Measurements from ENCODE around the gene MT1F.
"Not testable (repeated sequence)": the region's sequence is repeated elsewhere in the genome, so short reads cannot be mapped to it uniquely, and the experiment has no call there.

The MT1F gene

DNA sequence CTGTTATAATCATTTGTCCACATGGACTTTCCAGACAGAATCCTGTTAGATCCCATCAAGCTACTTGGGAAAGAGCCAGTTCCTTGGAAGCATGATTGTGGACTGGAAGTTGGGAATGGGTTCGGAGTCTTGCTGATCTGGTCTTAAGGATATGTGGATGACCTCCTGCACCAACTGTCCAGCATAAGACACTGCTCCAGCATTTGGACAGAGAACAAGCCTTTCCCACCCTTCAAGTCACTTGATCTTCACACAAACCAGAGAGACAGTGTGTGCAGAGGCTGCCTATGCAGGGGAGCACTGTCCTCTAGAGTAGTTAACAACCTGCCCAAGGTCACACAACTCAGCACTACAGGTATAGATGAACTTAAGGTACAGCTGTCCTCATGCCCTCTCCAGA, 11.9 kb upstream of the MT1F start:
- DNase-seq: no peak

DNA sequence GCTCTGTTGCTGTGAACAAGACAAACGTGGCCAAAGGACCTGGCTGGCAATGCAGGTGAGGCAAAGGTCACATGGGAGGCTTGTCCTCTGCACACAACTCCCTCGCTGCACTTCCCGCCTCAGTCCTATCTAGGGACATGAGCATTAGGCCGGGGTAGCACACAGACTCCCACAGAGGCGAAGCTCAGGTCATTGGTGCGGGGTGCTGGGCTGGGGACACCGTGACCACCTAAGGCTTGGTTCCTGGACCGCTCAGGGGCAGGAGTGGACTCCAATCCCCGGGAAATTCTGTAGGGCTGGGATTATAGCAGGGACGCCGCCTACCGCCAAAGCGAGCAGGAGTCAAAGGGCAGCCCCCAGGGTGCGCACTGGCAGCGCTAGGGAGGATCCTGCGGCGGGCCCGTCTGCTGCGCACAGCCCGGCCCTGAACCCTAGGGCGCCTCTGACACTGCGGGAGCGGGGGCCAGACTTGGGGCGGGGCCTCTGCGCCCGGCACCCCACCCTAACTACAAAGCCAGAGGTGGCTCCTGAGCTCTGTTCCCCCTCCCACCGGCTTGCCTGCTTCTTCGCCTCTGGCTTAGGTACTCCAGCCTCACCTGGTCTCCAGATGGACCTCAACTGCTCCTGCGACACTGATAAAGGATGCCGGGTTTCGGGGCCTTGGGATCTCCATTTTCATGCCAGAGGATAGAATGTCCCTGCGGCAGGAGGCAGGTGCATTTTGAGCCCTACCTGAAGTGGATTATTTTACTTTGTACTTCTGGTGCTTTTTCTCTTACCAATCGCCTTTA, 9.9 kb upstream of the MT1F start:
- no peak for DNase-seq

DNA sequence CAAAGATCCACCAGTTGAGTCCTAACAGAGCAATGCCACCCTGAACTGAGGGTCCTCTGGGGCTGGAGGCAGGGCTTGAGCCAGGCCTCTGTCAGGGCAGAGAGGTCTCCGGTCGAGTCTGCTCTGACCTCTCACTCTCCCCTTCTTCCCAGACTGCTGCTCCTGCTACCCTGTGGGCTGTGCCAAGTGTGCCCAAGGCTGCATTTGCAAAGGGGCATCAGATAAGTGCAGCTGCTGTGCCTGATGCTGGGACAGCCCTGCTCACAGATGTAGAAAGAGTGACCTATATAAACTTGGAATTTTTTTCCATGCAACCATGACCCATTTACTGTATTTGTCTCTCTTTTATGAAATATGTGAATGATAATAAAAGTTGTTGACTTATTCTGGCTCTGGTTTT, 8.5 kb upstream of the MT1F start:
- no peak for DNase-seq

DNA sequence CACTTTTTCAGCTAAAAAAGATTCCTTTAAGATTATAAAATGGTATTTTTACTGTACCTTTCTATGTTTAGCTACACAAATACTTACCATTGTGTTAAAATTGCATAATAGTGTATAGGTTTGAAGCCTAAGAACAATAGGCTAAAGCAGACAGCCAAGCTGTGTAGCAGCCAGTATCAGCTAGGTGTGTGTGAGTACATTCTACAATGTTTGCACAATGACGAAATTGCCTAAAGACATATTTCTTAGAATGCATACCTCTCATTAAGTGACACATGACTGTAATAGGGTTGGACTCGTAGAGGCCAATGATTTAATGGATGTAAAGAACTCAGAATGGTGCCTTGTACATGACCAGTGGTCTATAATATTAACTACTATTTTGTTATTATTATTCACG, 7.9 kb upstream of the MT1F start:
- DNase-seq: no peak

DNA sequence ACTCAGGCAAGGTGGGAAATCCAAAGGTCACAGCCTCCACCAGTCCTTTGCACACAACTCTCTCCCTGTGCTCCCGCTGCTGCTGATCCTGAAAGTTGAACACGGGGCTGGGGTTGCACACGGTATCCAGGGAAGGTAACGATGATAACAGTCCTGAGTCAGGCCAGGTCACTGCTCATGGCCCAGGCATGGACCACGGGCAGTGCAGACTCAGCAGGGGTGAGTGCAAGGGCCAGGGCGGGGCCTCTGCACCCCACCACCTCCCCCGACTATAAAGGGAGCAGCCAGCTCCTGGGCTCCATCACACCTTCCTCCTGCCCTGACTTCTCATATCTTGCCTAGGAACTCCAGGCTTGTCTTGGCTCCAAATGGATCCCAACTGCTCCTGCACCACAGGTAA, 6.2 kb upstream of the MT1F start, which contains the start of gene MT1B:
MT1B (plus strand) TSS at position 301 of the 400 bp plus-strand sequence; CDS start at position 369, 68 bp downstream.
- no peak for DNase-seq

DNA sequence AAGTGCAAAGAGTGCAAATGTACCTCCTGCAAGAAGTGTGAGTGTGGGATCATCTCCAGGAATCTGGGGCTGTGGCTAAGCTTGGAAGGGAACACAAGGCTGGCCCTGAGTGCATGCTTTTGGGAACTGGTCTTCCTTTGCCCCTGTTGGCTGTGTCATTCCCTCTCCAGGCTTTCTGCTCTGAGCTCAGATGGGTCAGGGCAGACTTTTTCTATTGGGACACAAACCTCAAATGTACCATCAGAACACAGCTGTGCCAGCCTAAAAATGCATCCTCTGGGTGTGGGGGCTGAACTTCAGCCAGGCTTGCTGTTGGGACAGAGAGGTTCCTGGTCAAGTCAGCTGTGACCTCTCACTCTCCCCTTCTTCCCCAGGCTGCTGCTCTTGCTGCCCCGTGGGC, 5.2 kb upstream of the MT1F start:
- no peak for DNase-seq

DNA sequence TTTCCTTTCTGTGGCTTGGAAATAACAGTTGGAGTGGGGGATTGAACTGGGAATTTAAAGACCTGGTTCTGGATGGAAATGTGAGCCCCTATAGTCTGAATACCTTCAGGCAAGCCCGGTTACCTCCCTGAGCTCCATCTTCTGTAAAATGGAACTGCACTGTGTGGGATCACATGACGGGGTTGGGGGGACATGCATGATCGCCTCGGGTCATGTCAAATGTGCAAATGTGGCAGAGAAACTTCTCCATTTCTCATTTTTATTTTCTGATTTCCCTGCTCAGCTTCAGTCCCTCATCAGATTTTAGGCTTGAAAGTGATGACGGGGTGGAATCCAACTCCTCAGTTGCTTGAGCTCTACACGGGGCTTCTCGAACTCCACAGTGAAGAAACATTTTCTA, 4.5 kb upstream of the MT1F start:
- DNase-seq: no peak

DNA sequence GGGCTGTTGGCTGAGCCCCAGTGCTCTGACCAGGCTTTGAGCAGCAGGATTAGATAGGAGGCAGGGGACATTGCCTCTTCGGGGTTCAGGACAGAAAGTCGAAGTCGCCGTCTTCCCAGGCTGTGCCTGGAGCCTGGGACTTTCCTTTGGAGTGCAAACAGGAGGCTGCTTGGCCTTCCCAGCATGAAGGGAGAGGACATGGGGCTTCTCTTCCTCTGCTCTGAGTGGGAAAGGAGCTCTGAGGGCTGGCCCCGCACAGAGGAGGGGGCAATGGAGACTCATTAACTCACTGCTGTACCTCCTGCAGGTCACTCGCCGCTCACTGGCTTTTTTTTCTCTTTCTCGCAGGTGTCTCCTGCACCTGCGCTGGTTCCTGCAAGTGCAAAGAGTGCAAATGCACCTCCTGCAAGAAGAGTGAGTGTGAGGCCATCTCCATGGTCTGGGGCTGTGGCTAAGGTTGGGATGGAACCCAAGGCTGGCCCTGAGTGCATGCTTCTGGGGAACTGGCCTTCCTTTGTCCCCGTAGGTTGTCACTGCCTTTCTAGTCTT, 642 bp downstream of the MT1F start:
- no peak for DNase-seq

DNA sequence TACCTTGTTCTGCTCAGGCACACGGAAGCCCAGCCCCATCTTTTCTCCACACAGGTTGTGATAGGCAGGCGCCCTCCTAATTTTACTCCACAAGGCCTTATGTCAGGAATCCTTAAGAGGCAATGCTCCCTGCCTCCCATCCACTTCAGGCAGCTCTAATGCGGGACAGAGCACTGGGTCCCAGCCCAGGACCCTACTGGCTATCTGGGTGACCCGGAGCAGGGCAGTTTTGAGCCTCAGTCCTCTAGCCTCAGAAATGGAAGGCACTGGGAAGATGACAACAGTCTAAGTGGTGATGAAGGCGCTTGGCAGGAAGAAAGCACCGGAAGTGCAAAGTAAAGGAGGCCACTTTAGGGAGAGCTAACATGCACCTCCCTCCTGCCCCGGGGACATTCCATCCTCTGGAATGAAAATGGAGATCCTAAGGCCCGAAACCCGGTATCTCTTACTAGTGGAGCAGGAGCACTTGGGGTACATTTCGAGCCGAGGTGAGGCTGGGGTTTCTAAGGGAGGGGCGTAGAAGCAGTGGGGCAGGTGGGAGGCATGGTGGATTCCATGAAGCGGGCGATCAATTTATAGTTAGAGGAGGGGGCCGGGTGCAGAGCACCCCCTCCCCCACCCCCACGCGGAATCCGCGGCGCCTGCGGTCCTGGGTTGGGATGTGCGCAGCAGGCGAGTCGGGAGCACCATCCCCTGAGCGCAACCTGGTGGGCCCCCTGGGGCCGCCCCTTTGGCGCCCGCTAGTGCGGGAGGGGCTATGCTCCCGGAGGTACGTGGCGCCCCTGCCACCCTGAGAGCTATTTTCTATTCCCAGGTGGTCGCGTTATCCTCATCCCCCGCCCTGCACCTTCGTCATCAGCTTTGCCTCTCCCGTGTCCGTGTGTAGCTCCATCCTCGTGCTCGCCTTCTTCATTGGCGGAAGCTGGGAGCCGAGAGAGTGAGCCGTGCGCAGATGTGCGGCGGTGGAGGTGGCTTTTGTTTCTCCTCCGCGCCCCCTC, 4.9 kb downstream of the MT1F start:
- no peak for DNase-seq

DNA sequence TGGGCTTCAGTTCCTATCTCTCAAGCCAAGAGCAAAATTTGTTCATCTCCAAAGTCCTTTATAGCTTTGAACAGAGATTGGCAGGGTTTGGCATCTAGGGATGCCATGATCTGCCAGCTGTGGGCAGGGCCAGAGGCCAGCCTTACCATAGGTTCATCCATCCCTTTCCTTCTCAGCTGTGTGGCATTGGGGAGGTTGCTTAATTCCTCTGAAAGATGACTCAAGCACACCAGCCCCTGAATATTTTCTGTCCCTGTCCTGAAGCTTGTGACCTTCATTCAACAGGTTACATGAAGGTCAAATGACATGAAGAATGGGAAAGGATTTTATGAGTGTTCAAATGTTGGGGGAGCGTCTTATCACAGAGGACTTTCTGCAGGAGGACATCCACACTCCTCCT, 6.7 kb downstream of the MT1F start:
- DNase-seq: no peak

DNA sequence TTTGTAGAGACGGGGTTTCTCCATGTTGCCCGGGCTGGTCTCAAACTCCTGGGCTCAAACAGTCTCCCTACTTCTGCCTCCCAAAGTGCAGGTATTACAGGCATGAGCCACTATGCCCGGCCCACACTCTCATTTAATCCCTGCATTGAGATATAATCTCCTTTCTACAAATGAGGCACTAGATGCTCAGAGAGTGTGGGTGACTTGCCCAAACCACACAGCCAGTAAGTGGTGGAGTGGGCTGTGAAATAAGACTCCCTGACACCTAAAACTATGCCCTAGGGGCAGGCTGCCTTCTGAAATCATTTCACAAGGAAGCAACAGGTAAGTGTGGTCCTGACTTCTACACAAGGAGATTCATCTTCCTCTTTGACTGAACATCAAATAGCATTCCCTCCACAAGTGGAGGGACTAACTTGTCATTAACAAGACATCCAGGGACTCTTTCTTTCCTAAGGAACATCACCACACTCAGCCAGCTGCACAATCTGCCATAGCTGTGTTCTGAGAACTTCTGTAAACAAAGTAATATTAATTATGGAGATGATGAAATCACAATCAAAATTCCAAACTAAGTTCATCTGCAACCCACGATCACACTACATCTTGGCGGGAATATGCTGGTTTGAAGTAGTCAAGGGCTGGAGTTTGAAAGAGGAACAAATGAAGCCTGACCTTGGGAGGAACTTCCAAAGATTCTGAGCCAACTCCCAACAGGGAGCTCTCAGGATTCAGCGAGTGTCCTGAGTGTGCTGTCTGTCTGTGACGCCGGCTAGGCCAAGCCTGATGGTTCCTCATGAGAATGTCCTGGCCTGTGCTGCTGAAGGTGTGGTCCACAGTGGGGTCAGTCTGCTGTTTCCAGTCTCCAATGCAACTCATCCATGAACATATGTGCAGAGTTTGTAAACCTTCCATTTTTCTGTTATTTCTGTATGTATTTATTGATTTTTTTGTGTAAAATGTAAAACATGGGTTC, 7.8 kb downstream of the MT1F start:
- DNase-seq: not testable (repeated sequence)

DNA sequence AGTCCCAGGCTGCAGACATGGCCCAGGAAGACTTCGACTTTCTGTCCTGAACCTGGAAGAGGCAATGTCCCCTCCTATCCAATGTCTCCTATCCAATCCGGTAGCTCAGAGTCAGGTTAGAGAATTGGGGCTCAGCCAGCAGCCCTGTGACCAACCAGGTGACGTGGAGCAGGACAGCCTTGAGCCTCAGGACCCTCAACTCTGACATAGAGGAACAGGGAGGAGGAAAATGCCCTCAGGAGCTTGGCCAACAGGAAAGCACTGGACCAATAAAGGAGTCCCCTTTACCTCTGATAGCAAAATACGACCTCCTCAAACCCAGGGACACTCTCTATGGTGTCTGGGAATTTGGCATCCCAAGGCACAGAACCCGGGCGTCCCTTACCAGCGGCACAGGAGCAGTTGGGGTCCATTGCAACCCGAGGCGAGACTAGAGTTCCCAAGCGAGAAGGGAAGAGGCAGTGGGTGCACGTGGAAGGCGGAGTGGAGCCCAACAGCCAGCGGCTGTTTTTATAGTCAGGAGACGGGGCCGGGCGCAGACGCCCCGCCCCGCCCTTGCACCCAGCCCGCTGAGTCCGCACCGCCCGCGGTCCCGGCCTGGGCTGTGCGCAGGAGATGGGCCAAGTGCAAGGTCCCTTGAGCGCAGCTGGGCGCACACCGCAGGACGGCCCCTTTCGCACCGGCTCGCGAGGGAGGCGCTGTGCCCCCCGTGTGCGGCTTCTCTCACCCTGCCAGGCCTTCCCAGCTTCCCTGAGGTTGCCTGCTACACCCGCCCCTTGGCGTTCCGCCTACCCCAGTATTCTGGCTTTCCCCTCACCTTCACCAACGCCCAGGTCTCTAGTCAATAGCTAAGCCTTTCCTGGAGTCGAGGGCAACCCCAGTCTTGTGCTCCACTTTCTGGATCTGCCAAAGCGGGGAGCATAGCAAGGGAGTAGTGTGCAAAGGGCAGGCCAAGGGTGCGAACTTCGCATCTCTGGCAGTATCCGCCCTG, 10.1 kb downstream of the MT1F start, which contains the start of gene MT1G:
MT1G (minus strand) TSS at position 485 of the 991 bp plus-strand sequence; CDS start at position 413, 72 bp downstream.
- no peak for DNase-seq

DNA sequence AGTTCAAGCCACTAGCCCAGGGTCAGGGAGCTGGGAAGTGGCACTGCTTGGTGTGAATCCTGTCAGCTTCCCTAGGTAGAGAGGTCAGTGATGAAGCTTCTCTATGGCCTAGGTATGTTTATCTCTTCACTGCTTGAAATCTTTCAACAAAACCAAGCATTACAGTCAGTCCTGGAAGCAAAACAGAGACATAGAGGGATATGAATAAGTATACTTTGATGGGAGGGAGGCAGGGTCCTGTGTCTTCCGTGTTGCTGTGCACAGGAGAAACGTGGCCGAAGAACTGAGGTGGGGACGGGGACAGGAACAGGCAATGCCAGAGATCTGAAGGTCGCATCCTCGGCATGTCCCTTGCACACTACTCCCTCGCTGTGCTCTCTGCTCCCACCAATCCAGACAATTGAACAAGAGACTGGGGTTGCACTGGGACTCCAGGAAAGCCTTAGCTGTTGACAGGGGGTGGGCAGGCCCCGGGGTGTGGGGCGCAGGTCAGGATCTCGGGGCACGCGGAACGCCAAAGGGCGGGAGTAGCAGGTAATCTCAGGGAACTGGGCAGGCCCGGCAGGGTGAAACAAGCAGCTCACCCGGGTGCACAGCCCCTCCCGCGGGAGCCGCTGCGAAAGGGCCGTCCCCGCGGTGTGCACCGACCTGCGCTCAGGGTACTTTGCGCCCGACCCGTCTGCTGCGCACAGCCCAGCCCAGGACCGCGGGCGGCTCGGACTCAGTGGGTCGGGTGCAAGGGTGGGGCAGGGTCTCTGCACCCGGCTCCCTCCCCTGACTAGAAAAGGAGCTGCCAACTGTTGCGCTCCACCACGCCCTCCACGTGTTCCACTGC, 11.5 kb downstream of the MT1F start, which contains the start of gene MT1H:
MT1H (plus strand) TSS at position 810 of the 835 bp plus-strand sequence. CDS start 71 bp downstream, outside the sequence.
- DNase-seq: no peak

DNA sequence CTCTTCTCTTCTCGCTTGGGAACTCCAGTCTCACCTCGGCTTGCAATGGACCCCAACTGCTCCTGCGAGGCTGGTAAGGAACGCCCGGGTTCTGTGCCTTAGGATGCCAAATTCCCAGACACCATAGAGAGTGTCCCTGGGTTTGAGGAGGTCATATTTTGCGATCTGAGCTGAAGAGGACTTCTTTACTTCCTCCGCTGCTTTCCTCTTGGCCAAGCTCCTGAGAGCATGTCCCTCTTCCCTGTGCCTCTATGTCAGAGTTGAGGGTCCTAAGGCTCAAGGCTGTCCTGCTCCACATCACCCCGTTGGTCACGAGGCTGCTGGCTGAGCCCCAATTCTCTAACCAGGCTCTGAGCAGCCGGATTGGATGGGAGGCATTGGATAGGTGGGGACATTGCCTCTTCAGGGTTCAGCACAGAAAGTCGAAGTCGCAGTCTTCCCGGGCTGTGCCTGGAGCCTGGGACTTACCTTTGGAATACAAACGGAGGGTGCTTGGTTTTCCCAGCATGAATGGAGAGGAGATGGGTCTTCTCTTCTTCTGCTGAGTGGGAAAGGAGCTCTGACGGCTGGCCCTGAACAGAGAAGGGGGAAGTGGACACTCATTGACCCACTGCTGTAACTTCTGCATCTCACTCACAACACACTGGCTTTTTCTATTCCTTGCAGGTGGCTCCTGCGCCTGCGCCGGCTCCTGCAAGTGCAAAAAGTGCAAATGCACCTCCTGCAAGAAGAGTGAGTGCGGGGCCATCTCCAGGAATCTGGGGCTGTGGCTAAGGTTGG, 12.3 kb downstream of the MT1F start:
- no peak for DNase-seq

DNA sequence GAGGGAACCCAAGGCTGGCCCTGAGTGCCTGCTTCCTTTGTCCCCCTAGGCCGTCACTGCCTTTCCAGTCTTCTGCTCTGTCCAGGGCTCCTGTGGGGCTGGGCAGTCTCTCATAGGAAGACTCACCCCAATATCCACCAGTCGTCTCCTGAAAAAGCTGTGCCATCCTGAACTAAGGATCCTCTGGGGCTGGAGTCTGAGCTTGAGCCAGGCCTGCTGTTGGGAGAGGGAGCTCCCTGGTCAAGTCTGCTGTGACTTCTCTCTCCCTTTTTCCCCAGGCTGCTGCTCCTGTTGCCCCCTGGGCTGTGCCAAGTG, 12.8 kb downstream of the MT1F start:
- DNase-seq: no peak

DNA sequence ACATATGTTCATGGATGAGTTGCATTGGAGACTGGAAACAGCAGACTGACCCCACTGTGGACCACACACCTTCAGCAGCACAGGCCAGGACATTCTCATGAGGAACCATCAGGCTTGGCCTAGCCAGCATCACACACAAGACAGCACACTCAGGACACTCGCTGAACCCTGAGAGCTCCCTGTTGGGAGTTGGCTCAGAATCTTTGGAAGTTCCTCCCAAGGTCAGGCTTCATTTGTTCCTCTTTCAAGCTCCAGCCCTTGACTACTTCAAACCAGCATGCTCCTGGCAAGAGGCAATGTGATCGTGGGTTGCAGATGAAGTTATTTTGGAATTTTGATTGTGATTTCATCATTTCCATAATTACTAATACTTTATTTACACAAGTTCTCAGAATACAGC, 13.9 kb downstream of the MT1F start:
- DNase-seq: not testable (repeated sequence)

DNA sequence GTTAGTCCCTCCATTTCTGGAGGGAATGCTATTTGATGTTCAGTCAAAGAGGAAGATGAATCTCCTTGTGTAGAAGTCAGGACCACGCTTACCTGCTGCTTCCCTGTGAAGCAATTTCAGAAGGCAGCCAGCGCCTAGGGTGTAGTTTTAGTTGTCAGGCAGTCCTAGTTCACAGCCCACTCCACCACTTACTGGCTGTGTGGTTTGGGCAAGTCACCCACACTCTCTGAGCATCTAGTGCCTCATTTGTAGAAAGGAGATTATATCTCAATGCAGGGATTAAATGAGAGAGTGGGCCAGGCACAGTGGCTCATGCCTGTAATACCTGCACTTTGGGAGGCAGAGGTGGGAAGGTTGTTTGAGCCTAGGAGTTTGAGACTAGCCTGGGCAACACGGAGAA, 14.4 kb downstream of the MT1F start:
- not testable (repeated sequence) for DNase-seq

DNA sequence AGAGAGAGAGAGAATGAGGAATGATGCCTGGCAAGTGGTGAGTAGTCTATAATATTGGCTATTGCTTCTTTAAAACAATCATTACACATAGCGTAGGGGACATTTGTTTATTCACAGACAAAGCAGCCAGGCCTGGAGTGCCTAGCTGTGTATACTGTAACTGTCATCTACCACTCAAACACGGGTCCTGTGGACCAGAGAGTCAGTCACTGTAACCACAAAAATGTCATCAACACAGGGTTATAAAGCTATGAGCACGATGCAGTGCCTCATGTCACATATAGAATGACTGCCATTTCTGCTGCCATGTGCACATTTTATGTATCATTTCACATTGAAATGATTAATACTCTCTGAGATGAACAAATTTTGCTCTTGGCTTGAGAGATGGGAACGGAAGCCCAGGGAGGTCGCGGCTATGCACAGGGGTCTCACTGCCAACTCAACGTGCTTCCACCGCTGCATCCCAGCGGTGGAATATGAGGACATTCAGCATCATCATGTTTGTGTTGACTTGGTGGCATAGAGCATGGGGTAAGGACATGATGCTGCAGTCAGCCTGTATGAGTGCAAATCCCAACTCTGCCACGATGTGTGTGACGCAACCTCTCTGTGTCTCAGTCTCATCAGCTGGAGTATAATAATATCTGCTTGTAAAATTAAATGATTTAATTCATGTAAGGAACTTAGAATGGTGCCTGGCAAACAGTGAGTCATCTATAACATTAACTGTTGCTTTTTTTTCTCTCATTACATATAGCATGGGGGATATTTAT, 15.2 kb downstream of the MT1F start:
- no peak for DNase-seq
